ENCODE data around the gene OSBPL9.

GRCh38 chr1:51574796-51575195 lies 42.1 kb upstream of the OSBPL9 start:
- TF ChIP-seq REST (IDR thresholded peaks at IDR 0.05; ENCODE audit: insufficient replicate concordance, low read depth) = no peak
- TF ChIP-seq CTCF (IDR thresholded peaks at IDR 0.05; ENCODE audit: insufficient read depth, low read length) = no peak
